Esophagus squamous epithelium (tissue), 4 donors: Measurements from ENCODE around the gene PHF21B.

Experiments
- CTCF ChIP-seq, 6 experiments: fragments of 450-650 bp in 4 of 6; fragments of 200-600 bp in 2 of 6; sonication (generic) in 2 of 6; IDR thresholded peaks; one replicate each; pipeline ENCODE4 v1.5.1; 2016 to 2019; ENCODE audit warnings: antibody characterized with exemption in 6 of 6, mild to moderate bottlenecking in 4 of 6, moderate library complexity in 4 of 6
- POLR2A ChIP-seq, 4 donors: fragments of 450-650 bp; IDR thresholded peaks; one replicate each; pipeline ENCODE4 v1.6.1; 2017; ENCODE audit warnings: antibody characterized with exemption in 4 of 4, mild to moderate bottlenecking in 4 of 4, moderate library complexity in 3 of 4

DNA sequence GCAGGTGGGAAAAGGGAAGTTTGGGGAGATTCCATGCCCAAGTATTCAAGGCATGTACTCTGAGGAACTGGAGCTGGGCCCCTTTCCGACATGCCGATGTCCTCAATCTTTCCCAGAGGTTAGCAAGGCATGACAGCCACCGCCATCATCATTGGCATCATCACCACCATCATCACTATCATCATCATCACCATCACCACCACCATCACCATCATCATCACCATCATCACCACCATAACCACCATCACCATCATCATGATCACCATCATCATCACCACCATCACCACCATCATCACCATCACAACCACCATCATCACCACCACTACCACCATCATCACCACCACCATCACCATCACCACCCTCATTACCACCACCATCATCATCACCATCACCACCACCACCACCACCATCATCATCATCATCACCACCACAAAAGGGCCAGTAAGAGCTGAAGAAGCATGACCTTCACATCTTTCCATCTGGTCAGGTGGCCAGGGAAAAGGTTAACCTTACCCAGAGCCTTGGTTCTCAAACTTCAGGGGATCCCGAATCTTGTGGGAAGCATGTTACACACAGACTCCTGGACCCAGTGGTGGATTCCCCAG is 25.8 kb downstream of the PHF21B start:
- TF ChIP-seq CTCF (IDR thresholded peaks at IDR 0.05) (no peak), POLR2A (IDR thresholded peaks at IDR 0.05) (no peak)
